Sciatic nerve (tissue), 2 donors: ENCODE measurements around the gene LHX1. TPM values are rescaled to one million over a fixed set of nuclear protein-coding genes. Genes with fewer than 3 reads are reported as not detected.

Experiments
- ATAC-seq: fragments of 200-7000 bp; cut with Tn5 transposase; one replicate; pipeline ENCODE4 v1.9.1; 2020; ENCODE audit warnings: mild to moderate bottlenecking, moderate library complexity
- DNase-seq: peaks from one replicate; pipeline ENCODE4 v3.0.0-alpha.2; 2020; ENCODE audit warnings: low spot score
- intact Hi-C: fragments of 100-400 bp; cut with DNase I; formaldehyde crosslinking; loops from one replicate; pipeline ENCODE4 v1.14.2; 2022
- total RNA-seq: library from RNA; stranded (reverse); fragmentation: NEBNext Ultra II Directional; extraction: Animal tissue kit (Norgen Biotek cat#: 25700); gene quantifications from one replicate; pipeline ENCODE4 v1.2.1, GENCODE V29; 2021
- donor health status: DM: no; HTN: no; CAD: no.
- donor health status: DM: no; HTN: no; CAD: no.

The LHX1 gene
- total RNA-seq, 1 donor from 2014 or later: not detected

DNA sequence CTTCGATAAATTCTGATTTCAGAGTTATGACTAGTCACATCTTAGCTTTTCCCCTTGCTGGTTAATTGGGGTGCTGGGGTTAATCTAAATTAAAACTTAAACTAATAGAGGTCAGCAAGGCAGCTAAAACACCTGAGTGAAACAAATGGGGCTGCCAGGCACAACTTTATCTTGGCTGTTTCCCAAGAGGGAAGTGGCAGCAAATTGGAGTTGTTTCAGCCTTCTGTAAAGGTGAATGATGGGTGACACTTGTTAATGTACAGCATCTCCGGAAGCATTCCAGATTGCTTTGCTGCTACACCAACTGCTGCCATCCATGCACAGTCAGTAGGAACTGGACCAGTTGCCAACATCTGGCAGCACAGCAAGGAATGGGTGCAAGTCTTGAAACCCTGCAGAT lies 55.4 kb downstream of the LHX1 start:
- DNase-seq: no peak
- intact Hi-C loops: no loop called here
- no peak for ATAC-seq

DNA sequence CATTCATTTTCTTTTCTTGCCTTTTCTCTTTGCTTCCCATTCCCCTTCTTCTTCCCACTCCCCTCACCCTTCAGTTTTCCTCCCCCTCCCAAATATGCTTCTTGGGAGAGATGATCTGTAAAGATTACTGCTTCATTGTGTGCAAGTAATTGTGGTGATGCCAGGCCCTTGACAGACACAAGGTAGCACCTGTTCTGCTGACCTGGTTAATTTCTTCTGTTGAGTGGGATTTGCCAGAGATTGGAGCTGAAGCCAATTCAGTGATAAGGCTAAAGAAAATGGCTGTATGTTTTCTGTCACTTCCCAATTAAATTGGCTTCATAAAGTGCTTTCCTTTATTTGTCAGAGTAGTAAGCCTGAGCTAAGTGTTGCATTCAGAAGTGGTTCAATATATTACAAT lies 56.0 kb downstream of the LHX1 start:
- DNase-seq: no peak
- ATAC-seq: no peak
- intact Hi-C loops: no loop called here

Other genes starting within 250 kb of the LHX1 start
- 41.5 TPM for gene AATF, start 11.5 kb downstream of the LHX1 start, total RNA-seq